K562 (cell line): ENCODE data around the gene HMCN2. TPM values are rescaled to one million over a fixed set of nuclear protein-coding genes. Genes with fewer than 3 reads are reported as not detected.

Experiments used
- ATAC-seq: fragments of 200-7000 bp; cut with Tn5 transposase; 3 replicates; pipeline ENCODE4 v1.9.1; 2020; ENCODE audit warnings: moderate library complexity
- BruUV-seq: library from RNA; stranded (reverse); fragments of 400-500 nt; replicated peaks from 2 replicates; lab custom pipeline; 2021; lab: Mats Ljungman, UMichigan
- CTCF ChIA-PET: fragments of 300-600 bp; formaldehyde crosslinking; extraction: SDS; loops from one replicate; lab custom pipeline; 2021; ENCODE audit warnings: low intra/inter-chr PET ratio; lab: Yijun Ruan, JAX
- POLR2A ChIA-PET: fragments of 300-600, 350-650 bp; sonication (Branson Sonifier 250); formaldehyde crosslinking; extraction: SDS; loops from one replicate; lab custom pipeline; 2021; ENCODE audit warnings: antibody characterized with exemption, inconsistent platforms; lab: Yijun Ruan, JAX
- DNase-seq, 4 experiments: peaks; one replicate each; pipeline versions ENCODE4 v3.0.0 to v3.0.0-alpha.2; 2011 to 2018; ENCODE audit warnings: low spot score in 3 of 4, mixed read lengths in 3 of 4; ENCODE audit errors: extremely low read depth in 1 of 4
- FAIRE-seq: peaks from 2 replicates; lab custom pipeline; 2011; peaks lifted over from hg19 to GRCh38; lab: Jason Lieb, UNC
- H2AFZ ChIP-seq: 2 replicates; pipeline ENCODE4 v1.6.0; 2011; ENCODE audit warnings: low read depth, low read length, control low read depth, inconsistent platforms
- H3K27ac ChIP-seq: fragments of 200-600 bp; 3 replicates; pipeline ENCODE4 v1.8.0; 2011; ENCODE audit warnings: low read depth, mild to moderate bottlenecking, control low read depth, inconsistent platforms, low read length, moderate library complexity, mixed read lengths; ENCODE audit errors: extremely low read depth
- H3K27me3 ChIP-seq, 2 experiments: fragments of 300-600 bp in 1 of 2; 2 replicates in 1 of 2; 3 replicates in 1 of 2; pipeline versions ENCODE4 v1.6.0 to v1.8.0; 2011; ENCODE audit warnings: inconsistent platforms in 2 of 2, low read length in 2 of 2, mild to moderate bottlenecking in 1 of 2, mixed read lengths in 1 of 2, moderate library complexity in 1 of 2; ENCODE audit not compliant: control insufficient read depth in 2 of 2, insufficient read depth in 2 of 2
- H3K36me3 ChIP-seq: fragments of 300-600 bp; 3 replicates; pipeline ENCODE4 v1.8.0; 2011; ENCODE audit warnings: mild to moderate bottlenecking, low read length, inconsistent platforms; ENCODE audit not compliant: control insufficient read depth, insufficient read depth
- H3K4me1 ChIP-seq, 2 experiments: fragments of 200-600 bp in 1 of 2; replicated peaks in 1 of 2; 2 replicates in 1 of 2; 3 replicates in 1 of 2; pipeline versions ENCODE4 v1.5.1 to v1.8.0; 2011; ENCODE audit warnings: inconsistent platforms in 2 of 2, low read length in 2 of 2, mild to moderate bottlenecking in 1 of 2, mixed read lengths in 1 of 2, moderate library complexity in 1 of 2; ENCODE audit not compliant: control insufficient read depth in 2 of 2, insufficient read depth in 2 of 2
- H3K4me2 ChIP-seq: 2 replicates; pipeline ENCODE4 v1.6.1; 2011; ENCODE audit warnings: low read length, control low read depth, inconsistent platforms, mixed read lengths; ENCODE audit not compliant: insufficient read depth
- H3K4me3 ChIP-seq: fragments of 200-600 bp; sonication (generic), shearing (Covaris generic); 2 replicates; pipeline ENCODE4 v1.5.1; 2016; ENCODE audit warnings: control low read depth, inconsistent platforms
- H3K79me2 ChIP-seq: fragments of 200-600 bp; 3 replicates; pipeline ENCODE4 v1.8.0; 2011; ENCODE audit warnings: low read length, inconsistent platforms; ENCODE audit not compliant: control insufficient read depth, insufficient read depth
- H3K9ac ChIP-seq, 2 experiments: 2 replicates each; pipeline versions ENCODE4 v1.6.0 to v1.6.1; 2011; ENCODE audit warnings: low read depth in 2 of 2, low read length in 2 of 2, control low read depth in 1 of 2, inconsistent platforms in 1 of 2, mild to moderate bottlenecking in 1 of 2, mixed read lengths in 1 of 2; ENCODE audit not compliant: insufficient read depth in 1 of 2
- H3K9me1 ChIP-seq: one replicate; pipeline ENCODE4 v1.6.0; 2011; ENCODE audit warnings: inconsistent platforms, mild to moderate bottlenecking, low read length, moderate library complexity; ENCODE audit not compliant: control insufficient read depth, insufficient read depth
- H3K9me3 ChIP-seq: replicated peaks from 2 replicates; pipeline ENCODE4 v1.5.1; 2011; ENCODE audit warnings: low read depth, low read length, inconsistent platforms; ENCODE audit not compliant: control insufficient read depth, insufficient read depth
- H4K20me1 ChIP-seq: replicated peaks from 2 replicates; pipeline ENCODE4 v1.6.1; 2011; ENCODE audit warnings: low read length, inconsistent platforms, mixed read lengths; ENCODE audit not compliant: control insufficient read depth, insufficient read depth
- CHD4 ChIP-seq: fragments of 200-600 bp; sonication (generic); IDR thresholded peaks from 3 replicates; pipeline ENCODE4 v1.6.1; 2012; ENCODE audit warnings: low read depth, mild to moderate bottlenecking, mixed read lengths, low read length, inconsistent platforms; ENCODE audit not compliant: insufficient read depth, insufficient replicate concordance, poor library complexity, severe bottlenecking
- TRIM24 ChIP-seq, 2 experiments: fragments of 450-650 bp; IDR thresholded peaks; 2 replicates each; pipeline ENCODE4 v1.6.1; 2016
- ZMIZ1 ChIP-seq, 2 experiments: fragments of 150-350 bp in 1 of 2; IDR thresholded peaks; 2 replicates each; pipeline ENCODE4 v1.6.1; 2012 to 2016; ENCODE audit warnings: low read depth in 2 of 2, low read length in 2 of 2, mild to moderate bottlenecking in 1 of 2, moderate library complexity in 1 of 2
- ZNF3 ChIP-seq: fragments of 250-450 bp; sonication (Bioruptor Pico); IDR thresholded peaks from 2 replicates; pipeline ENCODE4 v1.5.0; 2021; ENCODE audit warnings: mild to moderate bottlenecking, moderate library complexity
- WGBS: fragments of 100-300 bp; shearing (Covaris generic); methylation state at CpG from one replicate; pipeline ENCODE4 v1.1.6; 2016; ENCODE audit warnings: low coverage, mixed read lengths; ENCODE audit not compliant: insufficient coverage; ENCODE audit errors: missing lambda C conversion rate; 5-methylcytosine and 5-hydroxymethylcytosine counted together
- in situ Hi-C: fragments of 300-500 bp; cut with MboI; formaldehyde crosslinking; loops from 4 replicates; pipeline ENCODE4 v1.15.0; 2018; ENCODE audit warnings: inconsistent platforms, mixed read lengths
- intact Hi-C: fragments of 100-400 bp; cut with micrococcal nuclease; formaldehyde crosslinking; loops from 2 replicates; pipeline ENCODE4 v1.14.2; 2022
- polyA plus RNA-seq, 8 experiments: library from polyadenylated mRNA; depleted of rRNA in 4 of 8; stranded (reverse) in 5 of 8; unstranded in 3 of 8; fragments of >200 nt; fragmentation: Nextera tagmentation in 2 of 8; fragmentation: Illumina TruSeq in 1 of 8; extraction: Ambion mirVana in 2 of 8; extraction: Trizol in 1 of 8; gene quantifications; 2 replicates each; pipeline versions ENCODE4 v1.2.1 to v1.2.3, GENCODE V29; 2011 to 2014; ENCODE audit warnings: inconsistent platforms in 1 of 8, missing spikeins in 1 of 8
- total RNA-seq, 7 experiments: library from RNA; depleted of rRNA in 6 of 7; stranded (reverse); fragments of >200 nt in 6 of 7; fragmentation: Illumina TruSeq in 2 of 7; extraction: Trizol in 2 of 7; gene quantifications; 2 replicates each; pipeline versions ENCODE4 v1.2.1 to v1.2.3, GENCODE V29; 2011 to 2021; ENCODE audit warnings: low replicate concordance in 1 of 7

The HMCN2 gene
- total and polyA plus RNA-seq, 9 of the 15 experiments (the other 6 are each of a cell fraction or from before 2014, with no cell fraction given) = 0.01 TPM; not detected in 8

- intact Hi-C loops = no loop called here
- FAIRE-seq = no peak
- CTCF ChIA-PET = interaction anchor here (1.3 kb wide), 1 partner anchor 127 kb away, joined by 3 read pairs; no protein-coding TSS in a partner anchor
Measured at GRCh38 chr9:130233587-130233945, 32.0 kb upstream of the HMCN2 start.

More at GRCh38 chr9:130233587-130233945, 32.0 kb upstream of the HMCN2 start:
- TF ChIP-seq ZMIZ1 (IDR thresholded peaks at IDR 0.05; ENCODE audit: low read depth in 2 of 2, low read length in 2 of 2) = no peak
- no peak for TF ChIP-seq TRIM24 (IDR thresholded peaks at IDR 0.05)
- TF ChIP-seq CHD4 = no peak
- no peak for TF ChIP-seq ZNF3 (CRISPR knock-in tag)
- 84% methylated on average over 7 of the region's 8 CpGs for WGBS
- Histone ChIP-seq H3K9me3 (no peaks in the 10 kb centered on the region), H3K9ac (no peak overlapping the region), H4K20me1 (0 out of 2 replicates have a peak, but pooled peaks cover 4% of the 10 kb centered on the region), H3K79me2 (no peaks in the 10 kb centered on the region), H3K27ac (no peak overlapping the region), H3K36me3 (peaks cover 23% of the 10 kb centered on the region; the same call in 2 of the 3 replicates), H3K4me2 (no peak overlapping the region), H3K27me3 (no peaks in the 10 kb centered on the region), H2AFZ (no peak overlapping the region), H3K4me3 (no peak overlapping the region), H3K9me1 (no peaks in the 10 kb centered on the region), H3K4me1 (peaks cover 9 to 28% of the 10 kb centered on the region in 2 experiments; a peak in 4 of 5 replicates)
- POLR2A ChIA-PET = no interaction called here
- in situ Hi-C loops = no loop called here
- BruUV-seq = no TSS peak
- no peak for ATAC-seq
- DNase-seq = no peak
